ENCODE data around the gene DSC3.

- TF ChIP-seq CTCF (conservative IDR thresholded peaks at IDR 0.05; ENCODE audit: low read depth, low read length) = no peak
- TF ChIP-seq EZH2 (IDR thresholded peaks at IDR 0.05; ENCODE audit: low read length, unreplicated experiment) = no peak
Observed at GRCh38 chr18:30997223-30997622, 45.3 kb downstream of the DSC3 start.
